ENCODE measurements around the gene CAMTA2. TPM values are rescaled to one million over a fixed set of nuclear protein-coding genes. Genes with fewer than 3 reads are reported as not detected.

CAMTA2 gene
- total and polyA plus RNA-seq, 2 experiments from 2014 or later = 4.4 to 8.7 TPM

DNA sequence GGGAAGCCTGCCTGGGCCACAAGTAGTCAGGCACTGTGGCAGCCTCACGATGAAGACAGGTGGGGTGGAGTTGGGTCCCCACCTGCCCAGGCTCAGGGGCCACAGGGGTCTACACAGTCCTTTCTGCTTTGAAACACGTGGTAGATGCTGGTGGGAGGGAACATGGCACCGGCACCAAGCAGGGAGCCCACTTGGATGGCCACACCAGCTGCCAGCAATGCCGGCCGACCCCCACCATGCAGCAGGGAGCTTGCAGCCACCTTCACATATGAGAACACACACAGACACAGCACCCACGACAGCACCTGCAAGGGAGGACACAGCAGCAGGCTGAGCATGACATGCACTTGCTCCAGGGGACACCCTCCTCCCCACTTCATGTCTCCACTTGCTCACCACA lies 45.4 kb upstream of the CAMTA2 start:
- Histone ChIP-seq H3K9me2 (ENCODE audit: insufficient read depth) (no peaks in the 10 kb centered on the region), H3K36me3 (ENCODE audit: insufficient read depth) (no peaks in the 10 kb centered on the region), H3K27ac (ENCODE audit: low read depth) (no peak overlapping the region), H3K79me2 (replicated peaks; ENCODE audit: insufficient read depth) (no peaks in the 10 kb centered on the region), H3F3A (replicated peaks; ENCODE audit: low read depth) (0 out of 2 replicates have a peak, but pooled peaks cover 5% of the 10 kb centered on the region), H4K20me1 (replicated peaks; ENCODE audit: insufficient read depth) (no peaks in the 10 kb centered on the region), H3K4me2 (no peak overlapping the region), H3K27me3 (ENCODE audit: insufficient read depth) (peaks cover 6% of the 10 kb centered on the region; the same call in 1 of the 2 replicates), H3K4me3 (no peak overlapping the region), H3K4me1 (ENCODE audit: insufficient read depth) (no peaks in the 10 kb centered on the region; the same call in 1 of the 2 replicates), H2AFZ (no peak overlapping the region)
- Mint-ChIP-seq H3K4me1 (peaks cover 3% of the 10 kb centered on the region), H3K36me3 (ENCODE audit: low read depth) (no peaks in the 10 kb centered on the region), H3K27me3 (ENCODE audit: insufficient read depth, low read depth, poor library complexity) (peaks cover 19% of the 10 kb centered on the region), H3K9me3 (no peaks in the 10 kb centered on the region; the same call in 2 of the 3 replicates), H3K27ac (no peak overlapping the region), H3K4me3 (no peak overlapping the region)
- DNase-seq (ENCODE audit: low spot score) (no peak), ATAC-seq (no peak)
- TF ChIP-seq, protein P1, sequence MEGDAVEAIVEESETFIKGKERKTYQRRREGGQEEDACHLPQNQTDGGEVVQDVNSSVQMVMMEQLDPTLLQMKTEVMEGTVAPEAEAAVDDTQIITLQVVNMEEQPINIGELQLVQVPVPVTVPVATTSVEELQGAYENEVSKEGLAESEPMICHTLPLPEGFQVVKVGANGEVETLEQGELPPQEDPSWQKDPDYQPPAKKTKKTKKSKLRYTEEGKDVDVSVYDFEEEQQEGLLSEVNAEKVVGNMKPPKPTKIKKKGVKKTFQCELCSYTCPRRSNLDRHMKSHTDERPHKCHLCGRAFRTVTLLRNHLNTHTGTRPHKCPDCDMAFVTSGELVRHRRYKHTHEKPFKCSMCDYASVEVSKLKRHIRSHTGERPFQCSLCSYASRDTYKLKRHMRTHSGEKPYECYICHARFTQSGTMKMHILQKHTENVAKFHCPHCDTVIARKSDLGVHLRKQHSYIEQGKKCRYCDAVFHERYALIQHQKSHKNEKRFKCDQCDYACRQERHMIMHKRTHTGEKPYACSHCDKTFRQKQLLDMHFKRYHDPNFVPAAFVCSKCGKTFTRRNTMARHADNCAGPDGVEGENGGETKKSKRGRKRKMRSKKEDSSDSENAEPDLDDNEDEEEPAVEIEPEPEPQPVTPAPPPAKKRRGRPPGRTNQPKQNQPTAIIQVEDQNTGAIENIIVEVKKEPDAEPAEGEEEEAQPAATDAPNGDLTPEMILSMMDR (conservative IDR thresholded peaks at IDR 0.05; ENCODE audit: low read depth in 2 of 2) = no peak
- TF ChIP-seq, protein P2, sequence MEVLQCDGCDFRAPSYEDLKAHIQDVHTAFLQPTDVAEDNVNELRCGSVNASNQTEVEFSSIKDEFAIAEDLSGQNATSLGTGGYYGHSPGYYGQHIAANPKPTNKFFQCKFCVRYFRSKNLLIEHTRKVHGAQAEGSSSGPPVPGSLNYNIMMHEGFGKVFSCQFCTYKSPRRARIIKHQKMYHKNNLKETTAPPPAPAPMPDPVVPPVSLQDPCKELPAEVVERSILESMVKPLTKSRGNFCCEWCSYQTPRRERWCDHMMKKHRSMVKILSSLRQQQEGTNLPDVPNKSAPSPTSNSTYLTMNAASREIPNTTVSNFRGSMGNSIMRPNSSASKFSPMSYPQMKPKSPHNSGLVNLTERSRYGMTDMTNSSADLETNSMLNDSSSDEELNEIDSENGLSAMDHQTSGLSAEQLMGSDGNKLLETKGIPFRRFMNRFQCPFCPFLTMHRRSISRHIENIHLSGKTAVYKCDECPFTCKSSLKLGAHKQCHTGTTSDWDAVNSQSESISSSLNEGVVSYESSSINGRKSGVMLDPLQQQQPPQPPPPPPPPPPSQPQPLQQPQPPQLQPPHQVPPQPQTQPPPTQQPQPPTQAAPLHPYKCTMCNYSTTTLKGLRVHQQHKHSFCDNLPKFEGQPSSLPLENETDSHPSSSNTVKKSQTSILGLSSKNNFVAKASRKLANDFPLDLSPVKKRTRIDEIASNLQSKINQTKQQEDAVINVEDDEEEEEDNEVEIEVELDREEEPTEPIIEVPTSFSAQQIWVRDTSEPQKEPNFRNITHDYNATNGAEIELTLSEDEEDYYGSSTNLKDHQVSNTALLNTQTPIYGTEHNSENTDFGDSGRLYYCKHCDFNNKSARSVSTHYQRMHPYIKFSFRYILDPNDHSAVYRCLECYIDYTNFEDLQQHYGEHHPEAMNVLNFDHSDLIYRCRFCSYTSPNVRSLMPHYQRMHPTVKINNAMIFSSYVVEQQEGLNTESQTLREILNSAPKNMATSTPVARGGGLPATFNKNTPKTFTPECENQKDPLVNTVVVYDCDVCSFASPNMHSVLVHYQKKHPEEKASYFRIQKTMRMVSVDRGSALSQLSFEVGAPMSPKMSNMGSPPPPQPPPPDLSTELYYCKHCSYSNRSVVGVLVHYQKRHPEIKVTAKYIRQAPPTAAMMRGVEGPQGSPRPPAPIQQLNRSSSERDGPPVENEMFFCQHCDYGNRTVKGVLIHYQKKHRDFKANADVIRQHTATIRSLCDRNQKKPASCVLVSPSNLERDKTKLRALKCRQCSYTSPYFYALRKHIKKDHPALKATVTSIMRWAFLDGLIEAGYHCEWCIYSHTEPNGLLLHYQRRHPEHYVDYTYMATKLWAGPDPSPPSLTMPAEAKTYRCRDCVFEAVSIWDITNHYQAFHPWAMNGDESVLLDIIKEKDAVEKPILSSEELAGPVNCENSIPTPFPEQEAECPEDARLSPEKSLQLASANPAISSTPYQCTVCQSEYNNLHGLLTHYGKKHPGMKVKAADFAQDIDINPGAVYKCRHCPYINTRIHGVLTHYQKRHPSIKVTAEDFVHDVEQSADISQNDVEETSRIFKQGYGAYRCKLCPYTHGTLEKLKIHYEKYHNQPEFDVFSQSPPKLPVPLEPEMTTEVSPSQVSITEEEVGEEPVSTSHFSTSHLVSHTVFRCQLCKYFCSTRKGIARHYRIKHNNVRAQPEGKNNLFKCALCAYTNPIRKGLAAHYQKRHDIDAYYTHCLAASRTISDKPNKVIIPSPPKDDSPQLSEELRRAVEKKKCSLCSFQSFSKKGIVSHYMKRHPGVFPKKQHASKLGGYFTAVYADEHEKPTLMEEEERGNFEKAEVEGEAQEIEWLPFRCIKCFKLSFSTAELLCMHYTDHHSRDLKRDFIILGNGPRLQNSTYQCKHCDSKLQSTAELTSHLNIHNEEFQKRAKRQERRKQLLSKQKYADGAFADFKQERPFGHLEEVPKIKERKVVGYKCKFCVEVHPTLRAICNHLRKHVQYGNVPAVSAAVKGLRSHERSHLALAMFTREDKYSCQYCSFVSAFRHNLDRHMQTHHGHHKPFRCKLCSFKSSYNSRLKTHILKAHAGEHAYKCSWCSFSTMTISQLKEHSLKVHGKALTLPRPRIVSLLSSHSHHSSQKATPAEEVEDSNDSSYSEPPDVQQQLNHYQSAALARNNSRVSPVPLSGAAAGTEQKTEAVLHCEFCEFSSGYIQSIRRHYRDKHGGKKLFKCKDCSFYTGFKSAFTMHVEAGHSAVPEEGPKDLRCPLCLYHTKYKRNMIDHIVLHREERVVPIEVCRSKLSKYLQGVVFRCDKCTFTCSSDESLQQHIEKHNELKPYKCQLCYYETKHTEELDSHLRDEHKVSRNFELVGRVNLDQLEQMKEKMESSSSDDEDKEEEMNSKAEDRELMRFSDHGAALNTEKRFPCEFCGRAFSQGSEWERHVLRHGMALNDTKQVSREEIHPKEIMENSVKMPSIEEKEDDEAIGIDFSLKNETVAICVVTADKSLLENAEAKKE (CRISPR knock-in tag; IDR thresholded peaks at IDR 0.05) = no peak
- TF ChIP-seq, protein P3, sequence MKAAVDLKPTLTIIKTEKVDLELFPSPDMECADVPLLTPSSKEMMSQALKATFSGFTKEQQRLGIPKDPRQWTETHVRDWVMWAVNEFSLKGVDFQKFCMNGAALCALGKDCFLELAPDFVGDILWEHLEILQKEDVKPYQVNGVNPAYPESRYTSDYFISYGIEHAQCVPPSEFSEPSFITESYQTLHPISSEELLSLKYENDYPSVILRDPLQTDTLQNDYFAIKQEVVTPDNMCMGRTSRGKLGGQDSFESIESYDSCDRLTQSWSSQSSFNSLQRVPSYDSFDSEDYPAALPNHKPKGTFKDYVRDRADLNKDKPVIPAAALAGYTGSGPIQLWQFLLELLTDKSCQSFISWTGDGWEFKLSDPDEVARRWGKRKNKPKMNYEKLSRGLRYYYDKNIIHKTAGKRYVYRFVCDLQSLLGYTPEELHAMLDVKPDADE (IDR thresholded peaks at IDR 0.05) = no peak
- TF ChIP-seq JUNB (IDR thresholded peaks at IDR 0.05; ENCODE audit: unreplicated experiment) = no peak

Data from GM23338 (cell line).